Chondrocyte (in vitro differentiated cells): Measurements from ENCODE around the gene RPL3. TPM values are rescaled to one million over a fixed set of nuclear protein-coding genes. Genes with fewer than 3 reads are reported as not detected.

Experiments used
- DNase-seq: peaks from one replicate; pipeline ENCODE4 v3.0.0; 2021; ENCODE audit warnings: mixed read lengths, low spot score
- H3K27ac Mint-ChIP-seq: one replicate; pipeline ENCODE4 v1.8.0; 2021; ENCODE audit warnings: mild to moderate bottlenecking, moderate library complexity, mixed read lengths; ENCODE audit not compliant: unreplicated experiment
- H3K27me3 Mint-ChIP-seq: 2 replicates; pipeline ENCODE4 v1.8.0; 2021; ENCODE audit warnings: low read depth, mixed read lengths
- H3K36me3 Mint-ChIP-seq: 2 replicates; pipeline ENCODE4 v1.8.0; 2021; ENCODE audit warnings: low read depth, mixed read lengths
- H3K4me1 Mint-ChIP-seq: 2 replicates; pipeline ENCODE4 v1.8.0; 2021; ENCODE audit warnings: low read depth, mild to moderate bottlenecking, mixed read lengths
- H3K4me3 Mint-ChIP-seq: one replicate; pipeline ENCODE4 v1.8.0; 2021; ENCODE audit warnings: mild to moderate bottlenecking, moderate library complexity, mixed read lengths; ENCODE audit not compliant: unreplicated experiment
- H3K9me3 Mint-ChIP-seq: 2 replicates; pipeline ENCODE4 v1.8.0; 2021; ENCODE audit warnings: low read depth, mixed read lengths
- long read RNA-seq: library from polyadenylated mRNA; stranded (forward); transcript quantifications from one replicate; pipeline ENCODE4 v2.0.0, GENCODE V29; 2021
- total RNA-seq: library from RNA; stranded (reverse); gene quantifications from 3 replicates; pipeline ENCODE4 v1.2.1, GENCODE V29; 2021
- TF ChIP-seq, protein P1 (sequence below): fragments of 200-600 bp; sonication (generic); IDR thresholded peaks from 2 replicates; pipeline ENCODE4 v1.5.0; 2021; ENCODE audit warnings: antibody characterized with exemption, mild to moderate bottlenecking, moderate library complexity

The RPL3 gene
- 1,302 to 1,415 TPM (median 1,326 TPM) in 3 replicates for total RNA-seq
- long read RNA-seq, transcript RPL3-210 (2 exons, 616 nt), result minor isoform, 11 of 2,397 reads
- long read RNA-seq, transcript RPL3-202 (9 exons, 1,289 nt), result minor isoform, 69 of 2,397 reads
- long read RNA-seq, transcript RPL3-201 (10 exons, 1,442 nt), result major isoform, 2,231 of 2,397 reads
- long read RNA-seq, partial matches to known transcripts, result 38 of 2,397 reads
- long read RNA-seq, other reads (novel, unspliced or antisense), result 47 of 2,397 reads

- Mint-ChIP-seq H3K9me3 (no peaks in the 10 kb centered on the region), H3K27ac (peak within 1 kb of the TSS; percentile 100), H3K4me1 (peaks cover 44% of the 10 kb centered on the region), H3K4me3 (peak within 1 kb of the TSS; percentile 98), H3K27me3 (no peaks in the 10 kb centered on the region), H3K36me3 (peaks cover 37% of the 10 kb centered on the region)
- DNase-seq, result no peak
- TF ChIP-seq, protein P1, sequence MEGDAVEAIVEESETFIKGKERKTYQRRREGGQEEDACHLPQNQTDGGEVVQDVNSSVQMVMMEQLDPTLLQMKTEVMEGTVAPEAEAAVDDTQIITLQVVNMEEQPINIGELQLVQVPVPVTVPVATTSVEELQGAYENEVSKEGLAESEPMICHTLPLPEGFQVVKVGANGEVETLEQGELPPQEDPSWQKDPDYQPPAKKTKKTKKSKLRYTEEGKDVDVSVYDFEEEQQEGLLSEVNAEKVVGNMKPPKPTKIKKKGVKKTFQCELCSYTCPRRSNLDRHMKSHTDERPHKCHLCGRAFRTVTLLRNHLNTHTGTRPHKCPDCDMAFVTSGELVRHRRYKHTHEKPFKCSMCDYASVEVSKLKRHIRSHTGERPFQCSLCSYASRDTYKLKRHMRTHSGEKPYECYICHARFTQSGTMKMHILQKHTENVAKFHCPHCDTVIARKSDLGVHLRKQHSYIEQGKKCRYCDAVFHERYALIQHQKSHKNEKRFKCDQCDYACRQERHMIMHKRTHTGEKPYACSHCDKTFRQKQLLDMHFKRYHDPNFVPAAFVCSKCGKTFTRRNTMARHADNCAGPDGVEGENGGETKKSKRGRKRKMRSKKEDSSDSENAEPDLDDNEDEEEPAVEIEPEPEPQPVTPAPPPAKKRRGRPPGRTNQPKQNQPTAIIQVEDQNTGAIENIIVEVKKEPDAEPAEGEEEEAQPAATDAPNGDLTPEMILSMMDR, result peak; percentile 31
Measured at GRCh38 chr22:39319284-39320022, at the start of gene RPL3. Gene RPL3, minus strand, starts transcription at chr22:39319623. Its CDS starts 26 bp downstream, at chr22:39319597.

- TF ChIP-seq, protein P1, result no peak
- Mint-ChIP-seq H3K27me3 (no peaks in the 10 kb centered on the region), H3K36me3 (no peaks in the 10 kb centered on the region), H3K9me3 (no peaks in the 10 kb centered on the region), H3K4me1 (peaks cover 12% of the 10 kb centered on the region), H3K27ac (no peak overlapping the region), H3K4me3 (no peak overlapping the region)
- no peak for DNase-seq
Measured at GRCh38 chr22:39369186-39369585, 49.8 kb upstream of the RPL3 start.

GRCh38 chr22:39368461-39368911 lies 49.1 kb upstream of the RPL3 start:
- H3K36me3 Mint-ChIP-seq, result no peaks in the 10 kb centered on the region
- DNase-seq, result no peak
- TF ChIP-seq, protein P1, result no peak
- H3K4me1 Mint-ChIP-seq, result peaks cover 19% of the 10 kb centered on the region
- H3K27ac Mint-ChIP-seq, result no peak overlapping the region
- H3K27me3 Mint-ChIP-seq, result no peaks in the 10 kb centered on the region
- no peak overlapping the region for H3K4me3 Mint-ChIP-seq
- no peaks in the 10 kb centered on the region for H3K9me3 Mint-ChIP-seq

GRCh38 chr22:39367035-39367434 lies 47.6 kb upstream of the RPL3 start:
- H3K27me3 Mint-ChIP-seq, result no peaks in the 10 kb centered on the region
- H3K36me3 Mint-ChIP-seq, result no peaks in the 10 kb centered on the region
- TF ChIP-seq, protein P1, result no peak
- peaks cover 28% of the 10 kb centered on the region for H3K4me1 Mint-ChIP-seq
- no peak overlapping the region for H3K4me3 Mint-ChIP-seq
- H3K27ac Mint-ChIP-seq, result no peak overlapping the region
- H3K9me3 Mint-ChIP-seq, result no peaks in the 10 kb centered on the region
- no peak for DNase-seq

DNA sequence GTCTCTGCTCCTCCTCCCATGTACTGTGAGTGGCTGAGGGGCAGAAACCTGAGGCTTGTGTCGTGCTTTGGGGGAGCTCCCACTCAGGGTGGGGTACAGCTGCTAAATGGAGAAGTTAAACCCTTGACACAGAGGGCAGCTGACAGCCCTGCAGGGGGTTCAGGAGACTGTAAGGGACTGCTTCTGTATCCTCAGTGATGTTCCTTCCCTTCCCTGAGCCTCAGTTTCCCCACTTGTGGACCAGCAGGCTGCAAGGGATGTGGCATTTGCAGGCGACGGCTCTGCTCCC lies 46.0 kb upstream of the RPL3 start:
- Mint-ChIP-seq H3K36me3 (no peaks in the 10 kb centered on the region), H3K4me3 (no peak overlapping the region), H3K4me1 (peaks cover 36% of the 10 kb centered on the region), H3K9me3 (no peaks in the 10 kb centered on the region), H3K27ac (no peak overlapping the region), H3K27me3 (no peaks in the 10 kb centered on the region)
- TF ChIP-seq, protein P1, result no peak
- no peak for DNase-seq
